Stimulated activated CD8-positive, alpha-beta memory T cell treated with anti-CD3 and anti-CD28 coated beads, Interleukin-2, amount 100 ng/mL, for 1 hour (primary cell): ENCODE results near the gene RETNLB.

ENCODE experiments used
- DNase-seq, 2 donors: peaks; one replicate each; pipeline ENCODE4 v3.0.0-alpha.2; 2020; ENCODE audit warnings: low read depth in 2 of 2

Gene RETNLB

GRCh38 chr3:108757404-108757982, at the start of gene RETNLB:
RETNLB (minus strand) TSS chr3:108757410; CDS start chr3:108757185, 225 bp downstream.
- no peak for DNase-seq

- no peak for DNase-seq
Measured at GRCh38 chr3:108806316-108806715, 49.1 kb upstream of the RETNLB start.

- DNase-seq = no peak
Measured at GRCh38 chr3:108804966-108805365, 47.8 kb upstream of the RETNLB start.

- DNase-seq = no peak
Measured at GRCh38 chr3:108804437-108804836, 47.2 kb upstream of the RETNLB start.

GRCh38 chr3:108791473-108791872, 34.3 kb upstream of the RETNLB start:
- DNase-seq = no peak

- no peak for DNase-seq
Measured at GRCh38 chr3:108780235-108780634, 23.0 kb upstream of the RETNLB start.

GRCh38 chr3:108779496-108779895, 22.3 kb upstream of the RETNLB start:
- DNase-seq = no peak

GRCh38 chr3:108775649-108776048, 18.4 kb upstream of the RETNLB start:
- DNase-seq = no peak

GRCh38 chr3:108767253-108767652, 10.0 kb upstream of the RETNLB start:
- no peak for DNase-seq

GRCh38 chr3:108755686-108756085, 1.5 kb downstream of the RETNLB start:
- DNase-seq = no peak

GRCh38 chr3:108744762-108745161, 12.4 kb downstream of the RETNLB start:
- no peak for DNase-seq

- DNase-seq = no peak
Measured at GRCh38 chr3:108742929-108743328, 14.3 kb downstream of the RETNLB start.

- DNase-seq = no peak
Measured at GRCh38 chr3:108736821-108737220, 20.4 kb downstream of the RETNLB start.

- no peak for DNase-seq
Measured at GRCh38 chr3:108728934-108729333, 28.3 kb downstream of the RETNLB start.

- DNase-seq = no peak
Measured at GRCh38 chr3:108728105-108728504, 29.1 kb downstream of the RETNLB start.

- no peak for DNase-seq
Measured at GRCh38 chr3:108724101-108724500, 33.1 kb downstream of the RETNLB start.

- DNase-seq = no peak
Measured at GRCh38 chr3:108722724-108723123, 34.5 kb downstream of the RETNLB start.

GRCh38 chr3:108719178-108719806, 37.9 kb downstream of the RETNLB start:
- DNase-seq = no peak

- DNase-seq = no peak
Measured at GRCh38 chr3:108718454-108718853, 38.8 kb downstream of the RETNLB start.

- no peak for DNase-seq
Measured at GRCh38 chr3:108713816-108714215, 43.4 kb downstream of the RETNLB start.

GRCh38 chr3:108713009-108713516, 44.1 kb downstream of the RETNLB start:
- DNase-seq = no peak
